Stimulated activated naive B cell treated with anti-CD40 and anti-IgM and Interleukin-4, amounts not matched to agents 10 μg/mL and 1 μg/mL and 100 μg/mL, for 72 hours (primary cell): ENCODE results near the gene LGR4.

Source experiments
- ATAC-seq, 2 donors: fragments of 150-1000 bp; cut with Tn5 transposase; replicated peaks; 2 replicates each; pipeline ENCODE4 v1.10.0; 2021; ENCODE audit warnings: moderate library complexity in 1 of 2
- DNase-seq: peaks from one replicate; pipeline ENCODE4 v3.0.0; 2021
- H3K27ac Mint-ChIP-seq: one replicate; pipeline ENCODE4 v1.8.0; 2022; ENCODE audit warnings: mild to moderate bottlenecking, mixed read lengths
- H3K27me3 Mint-ChIP-seq, 2 donors: one replicate each; pipeline ENCODE4 v1.8.0; 2022; ENCODE audit warnings: mixed read lengths in 2 of 2
- H3K36me3 Mint-ChIP-seq, 2 donors: one replicate each; pipeline ENCODE4 v1.8.0; 2022; ENCODE audit warnings: mixed read lengths in 2 of 2, mild to moderate bottlenecking in 1 of 2
- H3K4me1 Mint-ChIP-seq, 2 donors: one replicate each; pipeline ENCODE4 v1.8.0; 2022; ENCODE audit warnings: mixed read lengths in 2 of 2, mild to moderate bottlenecking in 1 of 2
- H3K4me3 Mint-ChIP-seq, 2 donors: one replicate each; pipeline ENCODE4 v1.8.0; 2022; ENCODE audit warnings: mild to moderate bottlenecking in 2 of 2, mixed read lengths in 2 of 2, moderate library complexity in 1 of 2
- H3K9me3 Mint-ChIP-seq, 2 donors: one replicate each; pipeline ENCODE4 v1.8.0; 2022; ENCODE audit warnings: mixed read lengths in 2 of 2, mild to moderate bottlenecking in 1 of 2

LGR4 gene

GRCh38 chr11:27471589-27472397 is 797 bp downstream of the LGR4 start:
- peaks cover 19 to 20% of the 10 kb centered on the region in 2 donors for H3K4me1 Mint-ChIP-seq
- H3K9me3 Mint-ChIP-seq: no peaks in the 10 kb centered on the region
- H3K36me3 Mint-ChIP-seq: peaks cover 0 to 3% of the 10 kb centered on the region in 2 donors
- peak overlapping the region; percentile 44 for H3K27ac Mint-ChIP-seq
- peak; percentile 68 to 70 for ATAC-seq
- peak; percentile 11 for DNase-seq
- peak overlapping the region; percentile 80 to 87 for H3K4me3 Mint-ChIP-seq
- no peaks in the 10 kb centered on the region for H3K27me3 Mint-ChIP-seq

- no peak for ATAC-seq
- Mint-ChIP-seq H3K36me3 (peaks cover 0 to 3% of the 10 kb centered on the region in 2 donors), H3K4me1 (peaks cover 19 to 20% of the 10 kb centered on the region in 2 donors), H3K27ac (no peak overlapping the region), H3K9me3 (no peaks in the 10 kb centered on the region), H3K27me3 (no peaks in the 10 kb centered on the region), H3K4me3 (peak overlapping the region; percentile 80 to 87)
- no peak for DNase-seq
Measured at GRCh38 chr11:27470826-27471588, 1.6 kb downstream of the LGR4 start.

DNA sequence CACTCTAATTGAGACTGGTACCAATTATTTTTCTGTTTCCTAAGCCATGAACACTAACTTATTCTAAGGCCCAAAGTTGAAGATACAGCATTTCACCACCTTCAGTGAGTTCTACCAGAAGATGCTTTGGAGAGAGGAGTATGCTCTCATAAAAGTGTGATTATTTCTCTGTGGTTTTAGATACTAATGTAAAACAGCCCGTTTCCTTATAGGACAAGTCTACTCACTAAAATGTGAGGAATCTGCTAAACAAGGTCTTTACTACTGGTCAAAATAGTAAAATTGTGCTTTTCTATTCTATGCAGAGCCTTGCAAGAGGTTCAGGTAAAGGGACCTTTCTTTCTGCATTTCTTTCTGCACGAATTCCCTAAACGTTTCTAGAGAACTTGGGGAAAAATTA is 2.4 kb downstream of the LGR4 start:
- no peak overlapping the region for H3K4me3 Mint-ChIP-seq

DNA sequence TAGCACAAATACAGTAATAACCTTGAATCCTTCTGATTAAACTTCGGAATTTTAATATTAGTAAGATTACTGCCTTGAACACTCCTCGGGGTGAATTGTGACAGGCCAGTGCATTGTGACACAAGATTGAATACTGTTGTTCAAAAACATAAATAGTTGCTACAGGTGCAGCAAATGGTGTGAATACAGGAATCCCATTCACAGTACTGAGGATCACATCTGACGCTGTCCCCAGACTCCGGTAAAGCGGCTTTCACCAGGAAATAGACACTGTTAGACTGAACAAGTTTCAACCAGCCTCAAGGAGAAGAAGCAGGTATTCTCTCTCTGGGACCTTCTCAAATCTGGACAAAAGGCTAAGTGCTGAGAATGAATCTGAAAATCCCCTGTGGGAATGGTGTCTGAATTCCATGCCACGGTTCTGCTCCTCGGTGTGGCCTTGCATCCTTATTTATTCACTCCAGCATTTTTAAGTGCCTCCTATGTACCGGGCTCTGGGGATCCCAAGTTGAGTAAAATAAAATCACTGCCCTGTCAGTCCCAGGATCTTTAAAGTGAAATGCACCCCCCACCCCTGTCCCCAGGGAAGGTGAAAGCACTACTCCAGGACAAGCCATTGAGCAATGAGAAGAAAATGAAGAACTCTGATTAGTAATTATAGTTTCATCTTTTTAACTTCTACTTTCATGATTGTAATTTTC is 3.4 kb downstream of the LGR4 start:
- Mint-ChIP-seq H3K27ac (no peak overlapping the region), H3K4me1 (peaks cover 19 to 20% of the 10 kb centered on the region in 2 donors), H3K36me3 (peaks cover 0 to 3% of the 10 kb centered on the region in 2 donors), H3K27me3 (no peaks in the 10 kb centered on the region), H3K4me3 (no peak overlapping the region), H3K9me3 (no peaks in the 10 kb centered on the region)
- ATAC-seq: no peak
- DNase-seq: no peak

More for the DNA sequence above, 2.4 kb downstream of the LGR4 start:
- DNase-seq (no peak), ATAC-seq (no peak)
- H3K9me3 Mint-ChIP-seq: no peaks in the 10 kb centered on the region
- H3K27me3 Mint-ChIP-seq: no peaks in the 10 kb centered on the region
- H3K27ac Mint-ChIP-seq: no peak overlapping the region
- H3K4me1 Mint-ChIP-seq: peaks cover 19 to 20% of the 10 kb centered on the region in 2 donors
- H3K36me3 Mint-ChIP-seq: peaks cover 0 to 3% of the 10 kb centered on the region in 2 donors

GRCh38 chr11:27468209-27468994 is 4.2 kb downstream of the LGR4 start:
- H3K9me3 Mint-ChIP-seq: no peaks in the 10 kb centered on the region
- no peak overlapping the region for H3K27ac Mint-ChIP-seq
- peaks cover 19 to 20% of the 10 kb centered on the region in 2 donors for H3K4me1 Mint-ChIP-seq
- DNase-seq (no peak), ATAC-seq (no peak)
- H3K36me3 Mint-ChIP-seq: peaks cover 0 to 3% of the 10 kb centered on the region in 2 donors
- H3K27me3 Mint-ChIP-seq: no peaks in the 10 kb centered on the region
- no peak overlapping the region for H3K4me3 Mint-ChIP-seq

DNA sequence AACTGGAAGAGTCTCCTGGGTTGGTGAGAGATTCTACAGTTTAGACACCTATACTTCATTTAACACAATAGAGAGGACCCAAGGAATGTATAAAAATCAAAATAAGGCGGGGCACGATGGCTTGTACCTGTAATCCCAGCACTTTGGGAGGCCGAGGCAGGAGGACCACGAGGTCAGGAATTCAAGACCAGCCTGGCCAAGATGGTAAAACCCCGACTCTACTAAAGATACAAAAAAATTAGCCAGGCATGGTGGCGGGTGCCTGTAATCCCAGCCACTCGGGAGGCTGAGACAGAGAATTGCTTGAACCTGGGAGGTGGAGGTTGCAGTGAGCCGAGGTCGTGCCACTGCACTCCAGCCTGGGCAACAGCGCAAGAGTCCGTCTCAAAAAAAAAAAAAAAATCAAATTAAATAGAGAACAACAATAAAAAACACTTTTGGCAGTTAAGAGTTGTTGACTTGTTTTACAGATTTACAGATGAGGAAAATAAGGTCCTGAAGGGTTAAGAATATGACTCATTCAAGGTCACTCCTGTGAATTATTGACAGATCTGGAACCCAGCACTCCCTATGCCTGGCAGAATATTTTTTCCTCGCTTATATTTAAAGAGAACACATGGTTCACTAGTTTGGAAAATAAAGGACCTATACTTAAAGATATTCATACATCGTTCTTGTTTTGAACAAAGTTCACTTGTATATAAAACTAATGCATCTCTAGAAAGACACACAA is 5.2 kb downstream of the LGR4 start:
- Mint-ChIP-seq H3K4me3 (no peak overlapping the region), H3K27ac (no peak overlapping the region), H3K27me3 (peaks cover 0 to 4% of the 10 kb centered on the region in 2 donors), H3K4me1 (peaks cover 11 to 14% of the 10 kb centered on the region in 2 donors), H3K9me3 (no peaks in the 10 kb centered on the region), H3K36me3 (no peaks in the 10 kb centered on the region)
- DNase-seq (no peak), ATAC-seq (no peak)

- ATAC-seq (no peak), DNase-seq (no peak)
- no peak overlapping the region for H3K4me3 Mint-ChIP-seq
- no peak overlapping the region for H3K27ac Mint-ChIP-seq
- no peaks in the 10 kb centered on the region for H3K9me3 Mint-ChIP-seq
- peaks cover 0 to 4% of the 10 kb centered on the region in 2 donors for H3K27me3 Mint-ChIP-seq
- H3K4me1 Mint-ChIP-seq: peaks cover 9 to 10% of the 10 kb centered on the region in 2 donors
- H3K36me3 Mint-ChIP-seq: no peaks in the 10 kb centered on the region
Measured at GRCh38 chr11:27466363-27466762, 6.2 kb downstream of the LGR4 start.

DNA sequence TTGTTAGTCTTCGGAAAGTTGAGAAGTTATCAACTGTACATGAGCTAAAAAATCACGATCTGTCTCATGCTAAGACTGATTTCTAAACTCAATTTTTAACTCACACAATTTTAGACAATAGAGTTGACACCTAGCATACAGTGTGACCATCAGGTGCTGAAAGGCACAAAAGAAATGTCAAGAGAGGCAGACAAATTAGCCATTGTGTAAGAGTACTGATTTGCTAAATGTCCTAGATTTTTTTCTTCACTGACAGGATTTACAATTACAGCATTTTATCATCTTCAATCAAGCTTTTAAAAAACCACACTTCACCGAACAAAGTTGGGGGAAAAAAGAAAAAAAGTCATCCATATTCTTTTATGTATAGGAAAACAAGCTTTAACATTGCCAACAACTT is 7.0 kb downstream of the LGR4 start:
- Mint-ChIP-seq H3K36me3 (no peaks in the 10 kb centered on the region), H3K27ac (no peak overlapping the region)

DNA sequence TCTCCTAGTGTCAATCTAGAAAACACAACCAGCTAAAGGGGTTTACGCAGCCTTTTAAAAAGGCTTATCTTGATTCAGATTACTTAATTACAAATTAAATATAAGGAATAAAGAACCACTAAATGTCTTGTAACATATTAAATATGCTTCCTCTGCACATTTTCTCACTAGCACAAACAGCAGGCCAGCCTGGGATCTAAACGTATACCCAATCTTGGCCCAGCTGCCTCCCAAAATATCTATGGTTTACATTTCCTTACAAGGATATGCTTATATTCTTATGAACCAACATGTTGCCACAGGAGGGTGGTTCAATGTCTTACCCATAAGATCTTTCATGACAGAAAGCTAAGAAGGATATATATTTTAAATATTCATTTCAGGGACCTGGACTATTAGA is 7.7 kb downstream of the LGR4 start:
- Mint-ChIP-seq H3K4me1 (no peaks in the 10 kb centered on the region), H3K9me3 (no peaks in the 10 kb centered on the region), H3K27ac (no peak overlapping the region), H3K4me3 (no peak overlapping the region), H3K27me3 (peaks cover 0 to 4% of the 10 kb centered on the region in 2 donors), H3K36me3 (no peaks in the 10 kb centered on the region)
- no peak for ATAC-seq
- no peak for DNase-seq

More for the DNA sequence above, 7.0 kb downstream of the LGR4 start:
- DNase-seq (no peak), ATAC-seq (no peak)
- Mint-ChIP-seq H3K4me1 (peaks cover 2% of the 10 kb centered on the region in 2 donors), H3K4me3 (no peak overlapping the region), H3K9me3 (no peaks in the 10 kb centered on the region), H3K27me3 (peaks cover 0 to 4% of the 10 kb centered on the region in 2 donors)

DNA sequence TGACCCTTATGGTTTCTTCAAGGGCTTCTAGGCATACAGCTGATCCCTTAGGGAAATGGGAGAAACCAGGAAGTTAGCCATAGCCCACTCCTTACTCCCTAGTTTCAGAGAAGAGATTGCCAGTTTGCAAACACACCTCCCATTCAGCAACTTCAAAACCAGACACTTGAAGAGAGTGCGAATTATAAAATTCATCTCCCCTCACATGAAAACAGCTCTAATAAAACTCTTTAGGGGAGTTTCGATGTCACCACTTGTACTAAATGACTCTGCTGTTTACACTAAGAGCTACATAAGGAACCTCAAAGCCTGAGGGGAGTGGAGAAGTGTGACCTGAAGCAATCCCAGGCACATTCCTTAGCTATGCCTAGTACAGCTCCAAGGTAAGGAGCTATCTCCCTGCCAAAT is 8.3 kb downstream of the LGR4 start:
- H3K4me3 Mint-ChIP-seq: no peak overlapping the region
- ATAC-seq (no peak), DNase-seq (no peak)

GRCh38 chr11:27462543-27462942 is 10.0 kb downstream of the LGR4 start:
- Mint-ChIP-seq H3K4me3 (no peak overlapping the region), H3K9me3 (no peaks in the 10 kb centered on the region), H3K4me1 (no peaks in the 10 kb centered on the region), H3K36me3 (no peaks in the 10 kb centered on the region), H3K27me3 (peaks cover 0 to 4% of the 10 kb centered on the region in 2 donors), H3K27ac (no peak overlapping the region)
- DNase-seq (no peak), ATAC-seq (no peak)

More for the DNA sequence above, 8.3 kb downstream of the LGR4 start:
- Mint-ChIP-seq H3K27ac (no peak overlapping the region), H3K9me3 (no peaks in the 10 kb centered on the region), H3K36me3 (no peaks in the 10 kb centered on the region), H3K27me3 (peaks cover 0 to 4% of the 10 kb centered on the region in 2 donors), H3K4me1 (no peaks in the 10 kb centered on the region)

DNA sequence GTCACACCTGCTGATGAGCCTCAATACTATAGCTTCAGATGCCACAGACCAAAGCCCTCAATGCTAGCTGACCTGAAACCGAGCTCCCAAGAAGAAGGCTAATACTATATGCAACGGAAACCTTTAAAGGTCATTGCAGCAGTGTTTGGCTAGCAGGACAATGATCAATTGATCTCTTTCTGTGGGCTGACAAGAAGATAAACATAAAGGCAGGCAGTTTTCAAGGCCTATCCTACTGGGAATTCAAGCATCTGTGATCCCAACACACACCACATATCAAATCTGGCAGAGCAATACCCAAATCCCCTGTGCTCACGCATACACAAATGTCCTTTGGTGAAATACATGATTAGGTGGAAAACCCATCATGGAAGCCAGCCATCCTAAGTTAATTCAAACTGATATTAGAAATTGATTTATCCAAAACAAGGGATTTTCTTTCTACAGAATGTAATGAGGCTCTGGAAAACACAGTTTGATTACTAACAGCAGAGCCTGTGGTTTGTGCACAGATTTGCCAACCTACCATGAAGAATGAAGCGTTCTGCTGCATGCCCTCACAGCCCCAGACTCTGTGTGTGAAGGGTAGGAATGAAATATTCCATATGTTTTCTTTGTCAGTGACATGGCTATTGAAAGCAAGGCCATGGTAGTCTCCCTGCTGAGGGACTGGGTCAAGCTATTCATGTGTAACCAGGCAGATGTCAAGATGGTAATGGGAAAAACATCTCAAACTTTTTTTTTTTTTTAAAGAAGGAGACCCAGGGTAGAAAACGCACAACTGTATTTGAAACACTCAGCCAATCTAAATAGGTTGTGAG is 12.2 kb downstream of the LGR4 start:
- H3K27me3 Mint-ChIP-seq: peaks cover 0 to 4% of the 10 kb centered on the region in 2 donors
- H3K27ac Mint-ChIP-seq: no peak overlapping the region
- no peak for ATAC-seq
- H3K4me3 Mint-ChIP-seq: no peak overlapping the region
- H3K9me3 Mint-ChIP-seq: no peaks in the 10 kb centered on the region
- no peaks in the 10 kb centered on the region for H3K4me1 Mint-ChIP-seq
- no peaks in the 10 kb centered on the region for H3K36me3 Mint-ChIP-seq
- DNase-seq: no peak
